Jurkat, Clone E6-1 (cell line): ENCODE measurements around the gene PHKA2.

ENCODE experiments used
- DNase-seq: peaks from one replicate; pipeline ENCODE4 v3.0.0-alpha.2; 2011; ENCODE audit warnings: low read depth, low spot score
- H3K4me3 ChIP-seq: 2 replicates; pipeline ENCODE4 v1.5.1; 2011; ENCODE audit warnings: mild to moderate bottlenecking, low read length, control low read depth, moderate library complexity

The PHKA2 gene

DNA sequence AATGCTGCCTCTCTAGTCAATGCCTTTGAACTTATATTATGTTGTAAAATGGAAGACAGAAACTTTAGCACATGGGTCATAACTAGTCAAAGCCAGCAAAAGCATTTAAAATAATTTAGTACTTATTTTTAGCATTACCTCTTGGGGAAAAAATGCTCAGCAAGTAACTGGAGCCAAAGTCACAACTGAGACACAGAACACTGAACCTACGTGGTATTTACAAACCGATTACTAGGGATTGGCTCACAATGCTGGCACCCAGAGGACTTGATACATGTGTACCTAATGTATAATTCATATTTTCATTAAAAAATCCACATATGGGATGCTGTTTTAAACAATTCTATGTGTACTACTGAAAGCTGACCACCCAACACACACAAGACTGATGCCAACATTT is 38.4 kb downstream of the PHKA2 start:
- DNase-seq, result no peak

DNA sequence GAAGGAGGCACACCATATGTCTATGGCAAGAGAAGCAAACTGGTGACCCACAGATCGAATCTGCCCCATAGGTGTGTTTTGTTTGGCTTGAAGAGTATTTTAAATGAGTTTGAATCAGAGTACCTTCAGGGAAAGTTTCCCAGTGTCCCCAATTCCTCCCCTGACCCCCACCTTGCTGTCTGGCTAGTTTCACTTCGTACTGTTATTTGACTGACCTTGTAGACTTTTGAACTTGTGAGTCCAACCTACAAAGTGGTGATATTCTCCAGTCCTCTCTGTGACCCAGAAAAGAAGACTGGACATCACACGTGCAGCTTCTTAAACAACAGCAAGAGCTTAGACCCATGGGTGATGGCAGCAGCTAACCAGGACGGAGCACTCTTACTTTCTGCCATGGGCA is 39.4 kb downstream of the PHKA2 start:
- no peak for DNase-seq
- no peak overlapping the region for H3K4me3 ChIP-seq

More for the DNA sequence above, 38.4 kb downstream of the PHKA2 start:
- H3K4me3 ChIP-seq, result no peak overlapping the region

DNA sequence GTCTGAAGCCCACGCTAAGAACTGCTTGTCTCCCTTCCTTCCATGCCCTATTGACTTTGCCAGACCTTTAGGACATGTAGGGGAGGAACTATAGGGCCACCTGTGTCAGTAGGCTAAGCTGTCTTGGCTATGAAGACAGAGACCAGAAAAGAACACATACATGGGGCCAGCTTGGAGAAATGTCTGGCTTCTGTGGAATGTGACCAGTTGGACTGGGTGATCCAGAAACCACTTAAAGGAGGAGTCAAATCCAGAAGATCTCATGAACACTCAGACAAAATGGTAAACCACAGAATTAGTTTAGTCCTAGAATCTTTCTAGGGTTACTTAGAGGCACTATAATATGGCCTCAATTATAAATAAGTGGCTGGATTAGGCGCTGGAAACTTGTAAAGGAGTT is 42.0 kb downstream of the PHKA2 start:
- DNase-seq, result no peak
- no peak overlapping the region for H3K4me3 ChIP-seq

DNA sequence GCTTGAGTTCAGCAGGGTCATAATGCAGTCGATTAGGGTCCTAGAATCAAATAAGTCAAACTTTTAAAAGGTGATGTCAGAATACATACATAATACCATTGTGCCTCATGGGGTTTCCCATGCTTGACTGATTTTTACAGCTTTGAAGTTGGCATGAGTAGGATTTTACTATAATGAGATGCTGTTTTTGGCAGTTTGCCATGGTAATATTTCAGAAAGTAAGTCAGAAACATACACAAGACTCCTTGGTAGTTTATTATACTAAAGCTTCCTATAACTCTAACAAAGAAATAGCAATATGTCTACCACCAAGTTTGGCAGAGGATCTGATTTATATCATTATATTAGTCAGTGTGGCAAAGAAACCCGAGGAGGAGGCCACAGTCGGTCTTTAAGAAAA is 45.2 kb downstream of the PHKA2 start:
- no peak overlapping the region for H3K4me3 ChIP-seq
- no peak for DNase-seq

- DNase-seq, result no peak
- no peak overlapping the region for H3K4me3 ChIP-seq
Observed at GRCh38 chrX:18937173-18937572, 46.7 kb downstream of the PHKA2 start.

DNA sequence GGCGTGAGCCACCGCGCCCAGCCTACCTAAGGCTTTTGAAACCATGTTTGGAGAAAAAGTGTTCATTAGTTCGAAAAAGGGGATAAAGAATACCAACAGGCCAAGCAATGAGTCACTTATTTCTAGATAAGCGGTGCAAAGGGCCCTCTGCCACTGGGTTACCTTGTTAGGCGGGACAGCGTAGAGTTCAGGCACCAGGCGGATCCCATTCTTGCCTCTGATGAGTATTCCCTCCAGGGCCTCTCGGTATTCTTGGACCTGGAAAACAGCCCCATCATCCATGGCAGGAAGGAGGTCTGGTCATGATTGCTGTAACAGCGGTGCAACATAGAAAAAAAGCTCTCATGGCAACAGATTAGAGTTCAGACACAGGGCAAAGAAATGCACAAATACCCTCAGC is 48.0 kb downstream of the PHKA2 start:
- no peak overlapping the region for H3K4me3 ChIP-seq
- no peak for DNase-seq

DNA sequence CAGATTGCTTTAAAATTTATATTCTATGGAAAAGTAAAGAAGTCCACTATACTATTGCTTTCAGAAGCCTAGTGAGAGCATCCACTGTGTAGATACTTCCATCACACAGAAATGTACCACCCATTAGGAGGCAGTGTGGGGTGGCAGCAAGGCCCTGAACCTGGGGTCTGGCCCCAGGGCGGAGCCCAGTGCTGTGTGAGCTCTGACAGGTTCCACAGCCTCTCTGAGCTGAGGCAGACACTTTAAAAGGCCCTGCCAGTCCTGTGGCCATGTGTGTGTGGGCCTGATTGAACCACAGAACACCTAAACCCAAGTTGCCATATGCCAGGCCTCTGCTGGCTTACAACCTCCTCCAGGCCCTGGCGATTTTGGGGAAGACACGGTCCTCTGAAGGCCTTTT is 49.2 kb downstream of the PHKA2 start:
- DNase-seq, result no peak

DNA sequence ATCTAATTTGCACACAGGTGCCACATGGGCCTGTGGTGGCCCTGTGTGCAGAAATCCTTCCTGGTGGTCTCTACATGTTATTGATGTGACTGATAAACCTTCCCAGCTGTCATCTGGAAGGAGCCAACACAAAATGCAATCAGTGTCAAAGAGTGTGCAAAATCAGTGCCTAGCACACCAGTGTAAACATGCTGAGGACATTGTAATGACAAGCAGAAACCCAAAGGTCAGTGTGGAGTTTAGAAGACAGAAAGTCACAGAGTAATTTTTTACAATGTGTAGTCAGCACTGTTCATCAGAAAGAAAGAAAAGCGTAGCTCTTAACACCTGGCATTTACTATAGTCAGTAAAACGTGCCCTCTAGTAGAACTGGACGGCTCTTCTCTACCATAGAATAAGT is 50.3 kb downstream of the PHKA2 start:
- H3K4me3 ChIP-seq, result no peak overlapping the region
- no peak for DNase-seq

More for the DNA sequence above, 49.2 kb downstream of the PHKA2 start:
- no peak overlapping the region for H3K4me3 ChIP-seq

- no peak overlapping the region for H3K4me3 ChIP-seq
- peak; percentile 5 for DNase-seq
Observed at GRCh38 chrX:18931972-18932371, 51.9 kb downstream of the PHKA2 start.

DNA sequence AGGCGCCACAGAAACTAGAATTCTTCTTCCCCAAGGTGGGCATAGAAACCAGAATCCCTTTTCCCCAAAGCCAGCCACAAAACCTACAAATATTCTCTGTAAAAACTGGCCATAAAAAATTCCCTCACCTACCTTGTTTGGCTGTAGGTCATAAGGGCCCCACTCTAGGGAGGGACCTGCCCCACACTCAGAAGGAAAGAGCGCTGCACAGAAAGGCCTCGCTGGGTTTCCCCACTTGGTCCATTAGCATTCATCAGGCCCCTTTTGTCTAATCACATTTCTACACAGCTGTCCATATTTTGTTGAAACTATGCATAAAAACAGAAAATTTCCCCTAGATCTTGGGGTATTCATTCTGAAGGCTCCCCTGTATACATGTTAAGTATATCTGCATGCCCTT is 54.1 kb downstream of the PHKA2 start:
- no peak overlapping the region for H3K4me3 ChIP-seq
- no peak for DNase-seq

DNA sequence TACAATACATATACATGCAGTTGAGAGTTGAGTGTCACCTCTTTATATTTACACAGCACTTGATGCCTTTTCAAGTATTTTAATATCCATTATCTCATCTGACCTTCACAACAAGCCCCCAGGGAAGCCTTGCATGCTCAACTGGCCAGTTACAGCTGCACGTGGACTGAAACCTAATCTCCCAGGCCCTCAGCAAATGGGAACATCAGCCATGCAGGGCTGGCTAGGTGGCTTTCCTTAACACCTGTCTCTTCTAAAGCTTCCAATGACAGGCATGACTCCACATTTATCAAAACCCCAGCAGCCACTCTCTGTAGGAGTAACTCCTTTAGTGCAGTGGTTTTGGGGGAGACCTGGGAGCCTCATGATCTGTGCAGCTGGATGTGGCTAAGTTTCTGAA is 56.4 kb downstream of the PHKA2 start:
- no peak for DNase-seq
- H3K4me3 ChIP-seq, result no peak overlapping the region

DNA sequence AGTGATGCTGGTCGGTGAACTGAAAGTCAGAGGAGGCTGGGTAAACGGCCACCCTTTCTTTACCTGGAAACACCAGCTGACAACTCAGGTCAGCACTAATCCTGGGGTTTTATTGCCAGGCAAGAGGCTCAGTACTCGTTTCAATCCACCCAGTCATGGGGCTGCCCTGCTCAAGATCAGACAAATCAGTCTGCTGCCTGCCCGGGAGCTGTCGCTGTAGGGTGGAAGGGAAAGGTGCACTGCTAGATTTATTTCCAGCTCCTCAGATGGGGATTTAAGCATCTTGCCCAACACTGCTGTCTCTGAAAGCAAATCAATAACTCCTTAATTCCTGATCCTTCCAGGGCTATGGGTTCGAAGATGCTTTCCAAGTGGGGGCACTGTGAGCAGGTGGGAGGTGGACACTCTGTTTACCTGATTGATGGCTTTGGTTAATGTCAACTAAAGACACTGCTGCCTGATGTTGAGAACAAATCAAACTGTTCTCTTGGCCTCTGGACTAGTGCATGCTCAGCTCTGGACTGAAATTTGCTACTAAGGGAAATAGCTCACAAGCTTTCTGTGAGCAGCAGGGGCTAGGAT is 59.3 kb downstream of the PHKA2 start:
- no peak overlapping the region for H3K4me3 ChIP-seq
- DNase-seq, result no peak

- no peak for DNase-seq
- no peak overlapping the region for H3K4me3 ChIP-seq
Observed at GRCh38 chrX:18920566-18920965, 63.3 kb downstream of the PHKA2 start.

- no peak for DNase-seq
- H3K4me3 ChIP-seq, result no peak overlapping the region
Observed at GRCh38 chrX:18920079-18920478, 63.8 kb downstream of the PHKA2 start.

- DNase-seq, result no peak
- no peak overlapping the region for H3K4me3 ChIP-seq
Observed at GRCh38 chrX:18917831-18918230, 66.1 kb downstream of the PHKA2 start.

- no peak for DNase-seq
- H3K4me3 ChIP-seq, result no peak overlapping the region
Observed at GRCh38 chrX:18906286-18906685, 77.6 kb downstream of the PHKA2 start.

GRCh38 chrX:18900401-18900976 is 83.4 kb downstream of the PHKA2 start:
- no peak for DNase-seq
- no peak overlapping the region for H3K4me3 ChIP-seq

GRCh38 chrX:18899796-18900380 is 84.0 kb downstream of the PHKA2 start:
- H3K4me3 ChIP-seq, result no peak overlapping the region
- no peak for DNase-seq

DNA sequence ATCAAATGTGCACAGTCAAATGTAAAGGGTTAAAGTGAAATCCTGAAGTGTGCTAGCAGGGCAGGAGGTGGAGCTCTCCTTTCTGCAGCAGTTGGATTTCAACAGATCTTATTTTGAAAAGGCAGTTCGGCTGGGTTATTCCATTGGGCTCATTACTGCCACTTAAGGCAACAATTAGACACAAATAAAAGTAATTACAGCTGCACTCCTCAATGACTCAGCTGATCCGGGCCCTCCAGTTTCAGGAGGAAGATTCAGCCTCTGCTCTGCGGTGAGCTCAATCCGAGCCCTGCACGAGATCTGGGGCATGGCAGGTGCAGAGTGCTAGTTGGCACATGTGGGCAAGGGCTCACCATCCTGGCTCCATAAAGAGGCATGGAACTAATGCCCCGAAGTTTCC is 85.4 kb downstream of the PHKA2 start:
- no peak overlapping the region for H3K4me3 ChIP-seq
- no peak for DNase-seq

- DNase-seq, result no peak
Observed at GRCh38 chrX:18898091-18898490, 85.8 kb downstream of the PHKA2 start.

GRCh38 chrX:18897611-18898010 is 86.3 kb downstream of the PHKA2 start:
- H3K4me3 ChIP-seq, result no peak overlapping the region
- DNase-seq, result no peak

More at GRCh38 chrX:18898091-18898490, 85.8 kb downstream of the PHKA2 start:
- H3K4me3 ChIP-seq, result no peak overlapping the region
